KOPT-K1 (cell line): ENCODE data around the gene BPIFB1.

Experiments used
- H3K27ac ChIP-seq: fragments of 200-600 bp; sonication (generic); 2 replicates; pipeline ENCODE4 v1.5.1; 2016; ENCODE audit warnings: antibody characterized with exemption, mild to moderate bottlenecking, low read depth, low read length; ENCODE audit not compliant: poor library complexity, severe bottlenecking
- H3K36me3 ChIP-seq: fragments of 200-600 bp; sonication (generic); 2 replicates; pipeline ENCODE4 v1.5.1; 2017; ENCODE audit warnings: antibody characterized with exemption, mild to moderate bottlenecking, low read length, moderate library complexity; ENCODE audit not compliant: insufficient read depth
- H3K9me3 ChIP-seq: fragments of 200-600 bp; sonication (generic); 2 replicates; pipeline ENCODE4 v1.5.1; 2017; ENCODE audit warnings: antibody characterized with exemption, low read length, mild to moderate bottlenecking; ENCODE audit not compliant: insufficient read depth, poor library complexity, severe bottlenecking

The BPIFB1 gene, protein sequence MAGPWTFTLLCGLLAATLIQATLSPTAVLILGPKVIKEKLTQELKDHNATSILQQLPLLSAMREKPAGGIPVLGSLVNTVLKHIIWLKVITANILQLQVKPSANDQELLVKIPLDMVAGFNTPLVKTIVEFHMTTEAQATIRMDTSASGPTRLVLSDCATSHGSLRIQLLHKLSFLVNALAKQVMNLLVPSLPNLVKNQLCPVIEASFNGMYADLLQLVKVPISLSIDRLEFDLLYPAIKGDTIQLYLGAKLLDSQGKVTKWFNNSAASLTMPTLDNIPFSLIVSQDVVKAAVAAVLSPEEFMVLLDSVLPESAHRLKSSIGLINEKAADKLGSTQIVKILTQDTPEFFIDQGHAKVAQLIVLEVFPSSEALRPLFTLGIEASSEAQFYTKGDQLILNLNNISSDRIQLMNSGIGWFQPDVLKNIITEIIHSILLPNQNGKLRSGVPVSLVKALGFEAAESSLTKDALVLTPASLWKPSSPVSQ

GRCh38 chr20:33282991-33283555, at the start of gene BPIFB1:
TSS of gene BPIFB1 (plus strand) at chr20:33283214. CDS start at chr20:33286074, 2,860 bp downstream.
- Histone ChIP-seq H3K9me3 (no peaks in the 10 kb centered on the region), H3K27ac (no peak within 1 kb of the TSS), H3K36me3 (no peaks in the 10 kb centered on the region)

- Histone ChIP-seq H3K36me3 (no peaks in the 10 kb centered on the region), H3K27ac (no peak overlapping the region), H3K9me3 (no peaks in the 10 kb centered on the region)
Observed at GRCh38 chr20:33234050-33234449, 49.0 kb upstream of the BPIFB1 start.

DNA sequence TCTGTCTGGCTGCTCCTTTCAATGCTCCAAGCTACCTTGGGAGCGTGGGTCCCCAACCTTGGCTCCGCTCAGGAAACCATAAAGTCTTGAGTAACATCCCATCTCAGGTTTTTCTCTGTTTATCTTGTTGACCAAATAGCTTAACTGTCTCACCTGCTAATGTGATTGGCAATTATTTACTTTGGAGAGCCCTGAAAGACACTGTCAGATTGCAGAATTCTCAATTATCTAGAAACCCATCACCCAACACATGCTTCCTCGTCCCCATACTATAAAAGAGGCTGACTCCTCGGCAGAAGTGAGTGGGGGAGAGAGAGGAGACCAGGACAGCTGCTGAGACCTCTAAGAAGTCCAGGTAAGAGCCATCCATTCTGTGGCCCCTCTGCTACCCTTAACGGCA, 47.3 kb upstream of the BPIFB1 start, which contains the start of gene BPIFA1:
TSS of gene BPIFA1 (plus strand) at position 301 of the 400 bp plus-strand sequence. CDS start 1,716 bp downstream, outside the sequence.
- no peaks in the 10 kb centered on the region for H3K36me3 ChIP-seq
- H3K27ac ChIP-seq = no peak within 1 kb of the TSS
- H3K9me3 ChIP-seq = no peaks in the 10 kb centered on the region

DNA sequence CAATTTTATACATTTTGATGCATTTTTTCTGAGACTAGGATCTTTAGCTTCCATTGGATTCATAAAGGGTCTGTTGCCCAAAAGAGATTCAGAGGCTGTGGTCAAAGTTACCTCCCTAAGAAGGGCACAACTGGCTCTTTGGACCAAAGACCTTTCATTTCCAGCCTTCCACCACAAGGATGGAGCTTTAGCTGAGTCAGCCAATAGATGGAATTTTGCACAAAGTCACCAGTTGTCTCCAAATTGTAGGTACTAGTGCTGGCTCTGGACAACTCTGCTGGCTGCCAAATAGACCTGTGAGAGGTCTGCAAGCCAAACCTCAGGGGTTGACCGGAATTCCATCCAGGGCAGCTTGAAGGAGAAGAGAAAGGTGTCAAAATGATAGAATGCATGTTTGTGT, 46.7 kb upstream of the BPIFB1 start:
- H3K27ac ChIP-seq = no peak overlapping the region
- H3K9me3 ChIP-seq = no peaks in the 10 kb centered on the region
- H3K36me3 ChIP-seq = no peaks in the 10 kb centered on the region

- Histone ChIP-seq H3K9me3 (no peaks in the 10 kb centered on the region), H3K27ac (no peak overlapping the region), H3K36me3 (no peaks in the 10 kb centered on the region)
Observed at GRCh38 chr20:33237989-33238388, 45.0 kb upstream of the BPIFB1 start.

DNA sequence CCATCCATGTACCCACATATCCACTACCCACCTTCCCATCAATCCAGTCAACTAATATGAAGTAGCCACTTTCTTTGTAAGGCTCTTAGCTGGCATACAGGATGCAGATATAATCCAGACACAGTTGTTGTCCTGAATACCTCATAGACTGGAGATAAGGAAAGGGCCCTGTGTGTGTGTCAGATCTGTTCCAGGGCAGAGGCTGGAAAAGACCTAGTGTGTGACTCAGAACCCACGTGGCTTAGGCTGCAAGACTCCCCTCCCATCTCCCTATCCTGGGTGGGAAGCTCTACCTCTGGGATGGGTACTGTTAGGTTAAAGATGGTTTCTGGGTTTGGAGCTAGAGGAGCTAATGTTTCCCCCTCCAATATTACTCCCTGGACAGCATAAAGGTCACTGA, 43.6 kb upstream of the BPIFB1 start:
- H3K36me3 ChIP-seq = no peaks in the 10 kb centered on the region
- H3K9me3 ChIP-seq = no peaks in the 10 kb centered on the region
- no peak overlapping the region for H3K27ac ChIP-seq

DNA sequence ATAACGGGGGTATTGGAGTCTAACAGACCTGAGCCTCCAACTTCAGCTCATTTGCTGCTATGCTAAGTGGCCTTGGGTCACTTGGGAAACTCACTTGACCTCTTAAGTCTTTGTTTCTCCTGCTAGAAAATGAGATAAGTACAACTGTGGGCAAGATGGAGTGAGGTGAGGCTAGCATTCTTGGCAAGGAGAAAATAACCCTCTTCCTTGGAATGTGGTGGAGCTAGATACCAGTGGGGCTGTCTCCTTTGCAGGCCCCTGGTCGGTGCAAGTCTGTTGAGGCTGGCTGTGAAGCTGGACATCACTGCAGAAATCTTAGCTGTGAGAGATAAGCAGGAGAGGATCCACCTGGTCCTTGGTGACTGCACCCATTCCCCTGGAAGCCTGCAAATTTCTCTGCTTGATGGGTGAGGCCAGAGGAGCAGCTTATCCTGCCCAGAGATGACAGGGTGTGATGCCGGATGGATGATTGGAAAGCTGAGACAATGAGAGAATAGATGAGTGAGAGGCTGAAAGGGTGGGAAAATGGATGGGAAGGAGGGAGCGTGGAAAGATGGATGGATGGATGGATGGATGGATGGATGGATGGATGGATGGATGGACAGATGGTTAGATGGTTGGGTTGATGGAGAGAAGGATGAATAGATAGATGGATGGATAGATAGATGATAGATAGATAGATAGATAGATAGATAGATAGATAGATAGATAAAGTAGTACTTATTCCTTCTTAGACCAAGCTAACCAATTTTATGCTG, 42.9 kb upstream of the BPIFB1 start:
- Histone ChIP-seq H3K9me3 (no peaks in the 10 kb centered on the region), H3K27ac (no peak overlapping the region), H3K36me3 (no peaks in the 10 kb centered on the region)

DNA sequence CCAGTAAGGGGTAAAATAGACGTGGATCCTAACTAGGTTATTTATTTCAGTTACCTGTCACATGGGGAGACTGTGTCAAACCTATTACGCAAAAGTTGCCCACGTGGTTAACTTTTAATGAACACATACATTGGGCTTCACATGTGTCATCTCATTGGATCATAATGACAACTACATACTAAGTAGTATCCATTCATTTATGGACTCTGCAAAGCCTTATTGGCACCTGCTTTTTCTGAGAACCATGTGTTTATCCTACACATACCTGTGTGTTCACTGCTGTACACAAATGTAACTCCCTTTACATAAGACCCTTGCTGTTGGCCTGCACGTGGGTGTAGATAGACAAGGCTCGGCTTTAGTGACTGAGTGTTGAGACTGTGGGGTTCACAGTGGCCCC, 42.1 kb upstream of the BPIFB1 start:
- H3K27ac ChIP-seq = no peak overlapping the region
- no peaks in the 10 kb centered on the region for H3K36me3 ChIP-seq
- no peaks in the 10 kb centered on the region for H3K9me3 ChIP-seq

DNA sequence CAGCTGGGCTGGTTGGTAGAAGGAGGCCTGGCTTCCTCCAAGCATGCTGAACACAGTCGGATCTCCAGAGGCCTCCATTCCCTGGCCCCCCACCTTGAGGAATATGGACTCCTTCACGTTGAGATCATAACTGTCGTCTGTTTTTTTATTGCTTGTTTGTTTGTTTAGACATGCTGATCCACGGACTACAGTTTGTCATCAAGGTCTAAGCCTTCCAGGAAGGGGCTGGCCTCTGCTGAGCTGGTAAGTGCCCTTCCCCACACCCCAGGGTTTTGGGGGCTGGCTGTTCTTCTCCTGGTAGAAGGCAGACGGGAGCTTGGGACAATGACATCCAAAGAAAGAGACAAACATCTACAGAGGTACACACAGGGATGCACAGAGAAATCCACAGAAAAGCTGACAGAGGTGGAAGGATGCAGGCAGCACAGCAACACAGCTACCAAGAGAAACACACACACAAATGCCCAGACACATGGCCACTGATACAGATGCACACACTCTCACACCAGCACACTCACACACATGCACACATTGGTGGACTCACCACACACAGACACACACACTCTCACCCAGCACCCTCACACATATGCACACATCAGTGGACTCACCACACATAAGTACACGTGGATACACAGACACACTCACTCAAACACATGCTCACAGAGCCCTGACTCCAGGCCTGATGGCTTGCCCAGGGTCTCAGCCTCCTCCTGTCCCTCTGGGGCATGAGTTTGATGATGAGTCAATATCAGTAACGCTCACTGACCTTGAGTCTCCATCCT, 40.5 kb upstream of the BPIFB1 start:
- no peaks in the 10 kb centered on the region for H3K36me3 ChIP-seq
- H3K9me3 ChIP-seq = no peaks in the 10 kb centered on the region
- no peak overlapping the region for H3K27ac ChIP-seq

- no peaks in the 10 kb centered on the region for H3K9me3 ChIP-seq
- H3K27ac ChIP-seq = no peak overlapping the region
- no peaks in the 10 kb centered on the region for H3K36me3 ChIP-seq
Observed at GRCh38 chr20:33246077-33246476, 36.9 kb upstream of the BPIFB1 start.

DNA sequence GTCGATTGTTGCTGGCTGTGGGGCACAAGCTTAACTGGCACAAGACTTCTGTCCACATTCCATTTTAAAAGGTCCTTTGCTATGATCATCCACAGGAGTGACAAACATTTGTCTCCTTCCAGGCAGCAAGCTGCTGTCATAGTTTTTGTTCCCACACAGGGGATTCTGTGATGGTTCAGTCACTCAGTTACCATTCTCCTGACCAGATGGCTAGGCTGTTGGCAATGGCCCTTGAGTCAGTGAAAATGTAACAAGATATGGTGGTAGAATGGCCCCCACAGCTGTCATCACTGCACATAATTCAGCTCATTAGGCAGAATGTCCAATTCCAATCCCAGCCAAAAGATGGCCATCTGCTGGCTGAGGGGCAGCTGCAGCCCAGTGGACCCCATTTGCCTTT, 33.6 kb upstream of the BPIFB1 start:
- Histone ChIP-seq H3K9me3 (no peaks in the 10 kb centered on the region), H3K36me3 (no peaks in the 10 kb centered on the region), H3K27ac (no peak overlapping the region)

GRCh38 chr20:33250666-33251065, 32.3 kb upstream of the BPIFB1 start:
- Histone ChIP-seq H3K9me3 (no peaks in the 10 kb centered on the region), H3K36me3 (no peaks in the 10 kb centered on the region), H3K27ac (no peak overlapping the region)

- H3K9me3 ChIP-seq = no peaks in the 10 kb centered on the region
- no peak overlapping the region for H3K27ac ChIP-seq
- H3K36me3 ChIP-seq = no peaks in the 10 kb centered on the region
Observed at GRCh38 chr20:33251496-33251895, 31.5 kb upstream of the BPIFB1 start.

DNA sequence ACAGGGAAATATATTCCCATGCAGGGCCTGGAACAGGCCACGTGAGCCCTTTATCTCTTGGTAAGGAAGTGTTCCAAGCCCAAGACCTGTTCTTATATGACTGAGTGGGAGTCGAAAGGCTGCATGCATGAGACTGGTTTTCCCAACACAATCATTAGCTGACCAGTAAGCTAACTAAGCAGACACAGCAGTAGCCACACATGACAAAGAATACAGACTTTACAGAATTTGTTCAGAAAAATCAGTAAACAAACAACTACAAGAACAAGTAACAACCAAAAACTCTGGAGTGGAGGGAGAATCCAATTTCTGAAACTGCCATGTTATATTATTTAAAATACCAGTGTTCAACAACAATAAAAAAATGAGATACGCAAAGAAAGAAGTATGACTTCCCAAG, 30.6 kb upstream of the BPIFB1 start:
- Histone ChIP-seq H3K36me3 (no peaks in the 10 kb centered on the region), H3K27ac (no peak overlapping the region), H3K9me3 (no peaks in the 10 kb centered on the region)

DNA sequence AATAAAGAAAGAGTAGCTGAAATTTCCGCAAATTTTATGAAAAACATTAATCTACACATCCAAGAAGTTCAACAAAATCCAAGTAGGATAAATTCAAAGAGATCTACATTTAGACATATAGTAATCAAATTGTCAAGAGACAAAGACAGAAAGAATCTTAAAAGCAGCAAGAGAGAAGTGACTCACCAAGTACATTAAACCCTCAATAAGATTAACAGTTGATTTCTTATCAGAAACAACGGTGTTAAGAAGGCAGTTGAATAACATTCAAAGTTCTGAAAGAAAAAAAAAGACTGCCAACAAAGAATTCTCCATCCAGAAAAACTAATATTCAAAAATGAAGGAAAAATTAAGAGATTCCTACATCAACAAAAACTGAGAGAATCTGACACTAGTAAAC, 28.0 kb upstream of the BPIFB1 start:
- no peaks in the 10 kb centered on the region for H3K9me3 ChIP-seq
- H3K36me3 ChIP-seq = no peaks in the 10 kb centered on the region
- H3K27ac ChIP-seq = no peak overlapping the region
